Epithelial cell of esophagus (primary cell): ENCODE measurements around the gene AGBL3.

ENCODE experiments used
- DNase-seq: peaks from one replicate; pipeline ENCODE4 v3.0.0; 2010; ENCODE audit warnings: low read depth
- H3K4me3 ChIP-seq: 2 replicates; pipeline ENCODE4 v1.5.1; 2011; ENCODE audit warnings: mild to moderate bottlenecking, low read length, control low read depth
- TF ChIP-seq, protein P1 (sequence below): IDR thresholded peaks from 2 replicates; pipeline ENCODE4 v1.5.1; 2011; ENCODE audit warnings: low read depth, mild to moderate bottlenecking, low read length, control low read depth, inconsistent platforms; ENCODE audit not compliant: insufficient read depth; ENCODE audit errors: missing control alignments

AGBL3 gene

GRCh38 chr7:135074096-135074495, 87.8 kb downstream of the AGBL3 start:
- TF ChIP-seq, protein P1, sequence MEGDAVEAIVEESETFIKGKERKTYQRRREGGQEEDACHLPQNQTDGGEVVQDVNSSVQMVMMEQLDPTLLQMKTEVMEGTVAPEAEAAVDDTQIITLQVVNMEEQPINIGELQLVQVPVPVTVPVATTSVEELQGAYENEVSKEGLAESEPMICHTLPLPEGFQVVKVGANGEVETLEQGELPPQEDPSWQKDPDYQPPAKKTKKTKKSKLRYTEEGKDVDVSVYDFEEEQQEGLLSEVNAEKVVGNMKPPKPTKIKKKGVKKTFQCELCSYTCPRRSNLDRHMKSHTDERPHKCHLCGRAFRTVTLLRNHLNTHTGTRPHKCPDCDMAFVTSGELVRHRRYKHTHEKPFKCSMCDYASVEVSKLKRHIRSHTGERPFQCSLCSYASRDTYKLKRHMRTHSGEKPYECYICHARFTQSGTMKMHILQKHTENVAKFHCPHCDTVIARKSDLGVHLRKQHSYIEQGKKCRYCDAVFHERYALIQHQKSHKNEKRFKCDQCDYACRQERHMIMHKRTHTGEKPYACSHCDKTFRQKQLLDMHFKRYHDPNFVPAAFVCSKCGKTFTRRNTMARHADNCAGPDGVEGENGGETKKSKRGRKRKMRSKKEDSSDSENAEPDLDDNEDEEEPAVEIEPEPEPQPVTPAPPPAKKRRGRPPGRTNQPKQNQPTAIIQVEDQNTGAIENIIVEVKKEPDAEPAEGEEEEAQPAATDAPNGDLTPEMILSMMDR: no peak
- peak; percentile 38 for DNase-seq
- H3K4me3 ChIP-seq: no peak overlapping the region

DNA sequence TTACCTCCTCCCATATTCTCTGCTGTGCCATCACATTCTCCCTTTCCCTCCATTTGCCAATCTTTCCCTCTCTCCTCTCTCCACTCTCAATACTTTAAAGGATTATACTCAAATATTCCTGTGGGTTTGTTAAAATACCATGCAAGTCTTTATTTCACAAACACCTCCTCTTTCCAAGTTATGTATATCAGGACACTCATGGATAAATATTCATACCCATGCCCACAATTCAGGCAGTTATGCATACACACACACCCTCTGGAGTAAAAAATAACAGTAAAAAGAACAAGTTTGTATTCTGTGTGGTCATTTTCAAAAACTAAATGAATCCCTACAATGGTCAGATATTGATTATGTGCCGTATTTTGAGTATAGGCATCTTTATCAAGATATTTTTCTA, 88.2 kb downstream of the AGBL3 start:
- DNase-seq: no peak
- H3K4me3 ChIP-seq: no peak overlapping the region
- TF ChIP-seq, protein P1: no peak

GRCh38 chr7:135075716-135076115, 89.4 kb downstream of the AGBL3 start:
- DNase-seq: no peak
- H3K4me3 ChIP-seq: no peak overlapping the region
- TF ChIP-seq, protein P1: no peak

DNA sequence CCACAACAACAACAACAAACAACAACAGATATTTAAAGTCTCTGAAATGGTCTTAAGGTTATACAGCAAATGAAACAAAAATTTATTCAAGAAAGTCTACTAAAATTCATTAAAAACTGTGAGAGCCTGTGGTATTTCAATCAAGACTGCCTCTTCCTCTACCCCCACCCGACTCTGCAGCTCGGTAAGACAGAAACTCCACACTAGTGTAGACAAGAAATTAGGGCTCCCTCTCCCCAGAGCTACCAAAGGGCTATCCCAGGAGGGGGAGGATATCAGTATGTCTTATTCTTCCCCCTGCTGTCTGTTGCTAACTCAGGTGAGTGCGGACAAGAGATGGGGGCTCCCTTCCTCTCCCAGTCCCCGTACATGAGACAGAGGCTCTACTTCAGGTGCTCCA, 90.6 kb downstream of the AGBL3 start:
- no peak for DNase-seq
- TF ChIP-seq, protein P1: no peak

GRCh38 chr7:135077642-135078041, 91.3 kb downstream of the AGBL3 start:
- DNase-seq: no peak
- TF ChIP-seq, protein P1: no peak

More for the DNA sequence above, 90.6 kb downstream of the AGBL3 start:
- no peak overlapping the region for H3K4me3 ChIP-seq

GRCh38 chr7:135078051-135078450, 91.7 kb downstream of the AGBL3 start:
- no peak overlapping the region for H3K4me3 ChIP-seq
- TF ChIP-seq, protein P1: no peak
- no peak for DNase-seq

More at GRCh38 chr7:135077642-135078041, 91.3 kb downstream of the AGBL3 start:
- no peak overlapping the region for H3K4me3 ChIP-seq

DNA sequence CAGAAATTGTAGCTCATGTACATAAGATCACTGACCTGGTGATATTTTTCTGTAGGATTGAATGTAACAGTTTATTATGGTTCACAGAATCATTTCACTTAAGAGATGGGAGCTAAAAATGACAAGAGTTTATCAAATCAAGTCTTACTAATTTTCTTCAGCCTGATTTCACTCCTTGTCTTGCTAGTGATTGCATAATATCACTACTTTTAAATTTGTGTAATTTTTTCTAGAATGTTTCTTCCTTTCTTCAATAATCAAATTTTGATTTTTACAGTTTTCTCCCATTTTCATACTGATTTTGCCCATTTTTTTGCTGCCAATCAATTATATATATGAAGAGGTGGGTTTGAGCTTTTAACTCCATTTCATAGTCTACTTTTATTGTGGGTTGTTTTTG, 92.8 kb downstream of the AGBL3 start:
- no peak overlapping the region for H3K4me3 ChIP-seq
- no peak for DNase-seq
- TF ChIP-seq, protein P1: no peak
